NCI-H2081 treated with DMSO at 0.1 percent for 48 hours (cell line): Measurements from ENCODE around the gene CNTNAP2.

ENCODE experiments used
- DNase-seq: peaks from one replicate; lab custom pipeline; 2025; lab: John Stamatoyannopoulos, UW

CNTNAP2 gene

GRCh38 chr7:147485660-147486210, 1369.1 kb downstream of the CNTNAP2 start:
- DNase-seq = no peak

DNA sequence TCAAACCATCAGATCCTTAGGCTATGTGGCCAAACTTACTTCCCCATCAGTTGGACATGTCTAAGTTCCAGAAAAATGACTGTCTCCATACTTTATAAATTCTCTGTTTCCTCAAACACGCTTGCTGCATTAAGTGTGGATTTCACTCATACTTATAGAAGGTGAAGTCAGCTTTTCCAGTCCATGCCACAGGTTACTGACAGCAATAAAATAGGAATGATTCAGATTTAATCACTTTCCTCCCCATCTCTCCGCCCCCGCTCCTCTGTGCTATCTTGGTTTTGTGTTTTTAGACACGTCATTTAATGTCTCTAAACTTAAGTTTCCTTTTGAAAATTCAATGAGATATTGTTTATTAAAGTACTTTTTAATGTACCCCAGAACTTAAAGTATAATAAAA, 1376.0 kb downstream of the CNTNAP2 start:
- no peak for DNase-seq

- no peak for DNase-seq
Observed at GRCh38 chr7:147496209-147496608, 1379.6 kb downstream of the CNTNAP2 start.

DNA sequence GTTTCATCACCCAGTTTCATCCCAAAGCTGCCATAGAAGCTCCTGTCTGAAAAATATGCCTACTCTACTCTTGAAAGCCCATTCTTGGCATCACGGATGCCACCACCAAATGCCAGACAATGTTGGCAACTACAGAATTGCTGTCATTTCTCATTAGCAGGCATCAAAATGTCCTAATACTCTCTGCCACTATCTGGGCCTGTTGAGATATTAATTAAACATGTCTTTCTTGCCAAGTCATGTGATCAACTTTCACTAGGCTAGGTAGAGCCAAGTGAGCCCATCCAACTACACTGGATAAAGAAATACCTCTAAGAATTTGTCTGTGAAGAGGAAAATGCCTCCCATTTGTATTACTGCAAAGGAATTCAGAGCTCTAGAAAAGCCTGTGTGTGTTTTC, 1380.6 kb downstream of the CNTNAP2 start:
- no peak for DNase-seq

- no peak for DNase-seq
Observed at GRCh38 chr7:147498081-147498480, 1381.5 kb downstream of the CNTNAP2 start.

DNA sequence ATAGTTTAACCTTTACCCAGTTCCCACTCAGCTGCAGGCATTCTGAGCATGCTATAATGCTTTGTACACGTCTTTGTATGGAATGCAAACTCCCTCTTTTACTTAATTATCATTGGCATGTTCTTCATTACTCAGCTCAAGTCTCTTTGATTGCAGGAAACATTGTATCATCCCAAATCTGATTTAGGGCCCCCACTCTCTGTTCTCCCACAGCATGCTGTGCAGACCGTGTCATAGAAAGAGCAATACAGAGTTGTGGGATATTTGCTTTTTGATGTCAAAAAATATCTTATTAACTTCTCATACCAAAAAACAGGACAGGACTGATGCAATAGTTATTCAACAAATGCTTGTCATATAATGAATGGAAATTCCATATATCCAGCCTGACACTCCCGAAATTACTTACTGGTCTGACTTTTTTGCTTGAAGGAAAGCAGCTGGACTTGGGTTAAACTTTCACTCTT, 1392.5 kb downstream of the CNTNAP2 start:
- no peak for DNase-seq

DNA sequence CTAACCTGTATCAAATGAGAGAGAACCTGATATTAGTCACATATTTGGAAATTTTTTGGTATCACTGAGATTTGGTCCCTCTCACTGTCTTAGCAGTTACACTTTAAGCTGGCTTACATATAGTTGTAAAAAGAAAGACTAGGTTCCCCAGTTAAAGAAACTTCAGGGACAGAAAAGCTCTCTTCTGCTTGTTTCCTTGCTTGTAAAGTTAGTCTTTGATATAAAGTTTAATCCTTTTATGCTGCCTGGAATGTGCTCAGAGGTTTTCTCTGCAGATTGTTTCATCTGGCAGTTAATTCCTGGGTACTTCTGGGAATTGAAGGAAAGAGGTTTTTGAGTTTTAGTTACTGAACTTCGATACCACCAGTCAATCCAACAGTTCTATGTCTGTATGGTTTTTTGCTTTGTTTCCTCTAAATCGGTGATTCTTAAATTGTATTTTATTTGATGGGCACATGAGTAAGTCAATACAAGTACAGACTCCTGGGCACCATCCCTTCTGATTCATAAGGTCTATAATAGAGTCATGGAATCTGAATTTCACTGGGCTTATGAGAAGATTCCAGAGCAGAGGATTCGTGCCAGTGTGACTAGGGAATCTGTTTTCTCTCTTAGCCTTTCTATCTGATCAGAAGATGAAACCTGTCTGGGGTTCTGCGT, 1393.1 kb downstream of the CNTNAP2 start:
- DNase-seq = no peak

DNA sequence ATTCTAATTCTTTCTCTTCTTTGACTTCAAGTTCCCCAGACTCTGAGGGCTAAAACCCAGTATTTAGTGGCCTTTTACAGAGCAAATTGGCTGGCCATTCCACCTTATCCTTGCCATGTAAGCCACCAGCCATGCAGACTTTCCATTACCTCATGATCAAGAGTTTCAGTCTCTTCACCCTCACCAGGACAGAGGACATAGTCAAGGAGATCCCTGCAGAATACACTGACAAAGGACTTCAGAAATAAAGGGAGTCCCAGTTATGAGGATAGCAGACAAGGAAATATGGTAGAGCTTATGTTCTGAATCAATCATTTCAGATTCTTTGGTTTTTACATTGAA, 1393.6 kb downstream of the CNTNAP2 start:
- DNase-seq = no peak

DNA sequence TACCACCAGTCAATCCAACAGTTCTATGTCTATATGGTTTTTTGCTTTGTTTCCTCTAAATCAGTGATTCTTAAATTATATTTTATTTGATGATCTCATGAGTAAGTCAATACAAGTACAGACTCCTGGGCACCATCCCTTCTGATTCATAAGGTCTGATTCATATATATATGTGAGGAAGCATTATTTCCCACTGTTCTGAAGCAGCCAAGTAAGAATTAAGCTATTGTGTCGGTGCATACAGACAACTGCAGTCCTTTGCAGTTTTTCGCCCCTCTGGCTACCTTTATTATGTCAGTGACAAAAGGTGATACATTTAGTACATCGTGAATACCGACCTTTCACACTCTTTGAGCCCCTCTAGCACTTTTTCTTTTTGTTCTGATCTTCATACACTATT, 1394.3 kb downstream of the CNTNAP2 start:
- DNase-seq = no peak

DNA sequence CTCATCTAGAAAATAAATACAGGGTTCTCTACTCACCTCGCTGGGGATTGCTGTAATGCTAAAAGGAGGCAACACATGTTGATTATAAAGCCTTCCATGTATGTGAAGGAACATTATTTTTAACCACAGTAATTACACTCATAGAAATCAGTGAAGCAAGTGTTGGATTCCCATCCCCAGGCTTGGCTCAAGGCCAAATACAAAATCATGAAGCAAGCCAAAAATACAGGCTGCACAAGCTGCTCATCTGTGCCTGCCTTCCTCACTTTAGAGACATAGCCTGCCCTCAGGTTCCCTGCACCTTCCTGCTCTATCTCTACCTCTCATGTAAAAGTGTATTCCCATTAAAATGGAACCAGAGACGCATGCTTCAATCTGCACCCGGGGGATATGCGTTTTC, 1396.8 kb downstream of the CNTNAP2 start:
- DNase-seq = no peak

GRCh38 chr7:147516391-147516790, 1399.8 kb downstream of the CNTNAP2 start:
- no peak for DNase-seq

GRCh38 chr7:147519062-147519461, 1402.5 kb downstream of the CNTNAP2 start:
- DNase-seq = no peak

DNA sequence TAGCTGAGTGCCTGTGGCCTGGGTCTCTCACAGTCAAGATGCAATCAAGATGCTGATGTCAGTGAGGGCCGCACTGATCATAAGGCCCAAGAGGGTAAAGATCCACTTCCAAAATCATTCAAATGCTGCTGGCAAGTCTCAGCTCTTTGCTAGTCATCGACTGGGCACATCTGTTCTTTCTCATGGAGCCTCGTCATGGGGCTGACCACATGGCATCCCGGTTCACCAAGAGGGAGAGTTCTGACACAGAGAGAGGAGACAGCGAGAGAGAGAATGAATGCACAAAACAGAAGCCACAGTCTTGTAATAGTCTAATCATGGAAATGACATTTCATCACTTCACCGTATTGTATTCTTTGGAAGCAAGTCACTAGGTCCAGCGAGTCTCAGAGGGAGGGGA, 1406.5 kb downstream of the CNTNAP2 start:
- DNase-seq = no peak

DNA sequence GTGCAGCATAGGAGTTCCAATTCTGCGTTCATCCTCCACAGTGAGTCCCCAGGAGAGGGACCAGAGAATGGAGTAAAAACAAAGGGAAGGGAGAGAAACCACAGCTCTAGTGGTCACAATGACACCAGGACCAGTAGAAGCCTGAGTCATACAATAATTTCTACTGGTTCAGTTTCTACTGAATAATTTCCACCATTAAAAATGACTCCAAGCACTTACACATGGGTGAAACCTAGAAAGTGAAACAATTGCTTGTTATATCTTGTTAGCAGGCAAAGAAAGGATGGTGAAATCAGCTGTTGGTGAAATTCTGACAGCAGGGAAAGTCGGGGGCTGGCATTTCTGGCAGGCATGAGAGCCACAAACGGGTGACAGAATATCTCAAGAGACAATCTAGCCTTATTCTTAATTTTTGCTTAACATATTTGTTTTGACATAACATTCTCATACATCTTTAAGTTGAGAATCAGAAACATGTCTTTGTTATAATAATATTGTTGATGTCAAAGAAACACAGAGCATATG, 1408.2 kb downstream of the CNTNAP2 start:
- DNase-seq = no peak

GRCh38 chr7:147525325-147525724, 1408.7 kb downstream of the CNTNAP2 start:
- DNase-seq = no peak

GRCh38 chr7:147535701-147536111, 1419.1 kb downstream of the CNTNAP2 start:
- DNase-seq = no peak

DNA sequence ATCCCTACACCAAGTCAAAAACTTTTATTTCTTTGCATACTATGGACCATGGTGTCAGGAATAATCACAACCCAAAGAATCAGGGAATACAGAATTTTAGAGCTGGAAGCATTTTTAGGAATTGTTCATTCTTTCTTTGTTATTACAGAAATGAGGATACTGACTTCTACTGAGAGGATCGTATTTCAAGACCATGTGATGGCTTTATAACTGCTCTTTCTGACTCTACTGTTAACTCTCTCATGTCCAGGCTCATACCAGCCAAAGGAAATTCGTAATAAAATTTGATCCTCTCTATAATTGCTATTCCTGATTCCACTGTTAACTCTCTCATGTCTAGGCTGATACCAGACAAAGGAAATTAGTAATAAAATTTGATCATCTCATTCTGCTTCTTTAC, 1423.1 kb downstream of the CNTNAP2 start:
- DNase-seq = no peak

DNA sequence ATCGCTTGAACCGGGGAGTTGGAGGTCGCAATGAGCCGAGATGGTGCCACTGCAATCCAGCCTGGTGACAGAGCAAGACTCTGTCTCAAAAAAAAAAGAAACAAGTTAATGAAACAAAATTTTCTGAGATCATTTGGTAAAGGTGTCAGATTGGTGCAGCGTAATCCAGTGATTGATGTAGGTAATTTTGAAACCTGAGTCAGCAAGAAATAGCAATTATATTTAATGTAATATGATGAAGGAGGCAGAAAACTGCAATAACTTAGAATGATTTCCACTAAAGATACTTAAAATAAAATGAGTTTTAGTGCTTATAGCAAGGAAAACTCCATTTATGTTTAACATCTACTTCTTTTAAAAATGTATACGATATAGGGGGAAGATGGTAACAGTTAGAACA, 1424.1 kb downstream of the CNTNAP2 start:
- DNase-seq = no peak

DNA sequence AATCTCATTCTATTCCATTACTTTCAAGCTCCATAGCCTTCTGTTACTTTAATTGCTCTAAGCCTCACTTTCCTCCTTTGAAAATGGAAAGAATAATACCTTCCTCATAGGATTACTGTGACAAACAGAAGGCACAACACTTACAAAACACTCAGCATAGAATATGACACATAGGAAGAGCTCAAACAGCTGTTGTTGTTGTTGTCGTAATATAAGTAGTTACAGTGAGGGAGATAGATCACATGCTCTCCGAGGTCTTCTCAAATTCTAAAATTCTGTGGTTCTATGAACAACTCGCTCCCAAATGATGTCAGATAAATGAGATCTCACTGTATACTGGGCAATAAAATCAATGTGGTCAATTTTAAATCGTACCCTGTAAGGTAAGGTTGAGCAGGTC, 1424.7 kb downstream of the CNTNAP2 start:
- DNase-seq = no peak

DNA sequence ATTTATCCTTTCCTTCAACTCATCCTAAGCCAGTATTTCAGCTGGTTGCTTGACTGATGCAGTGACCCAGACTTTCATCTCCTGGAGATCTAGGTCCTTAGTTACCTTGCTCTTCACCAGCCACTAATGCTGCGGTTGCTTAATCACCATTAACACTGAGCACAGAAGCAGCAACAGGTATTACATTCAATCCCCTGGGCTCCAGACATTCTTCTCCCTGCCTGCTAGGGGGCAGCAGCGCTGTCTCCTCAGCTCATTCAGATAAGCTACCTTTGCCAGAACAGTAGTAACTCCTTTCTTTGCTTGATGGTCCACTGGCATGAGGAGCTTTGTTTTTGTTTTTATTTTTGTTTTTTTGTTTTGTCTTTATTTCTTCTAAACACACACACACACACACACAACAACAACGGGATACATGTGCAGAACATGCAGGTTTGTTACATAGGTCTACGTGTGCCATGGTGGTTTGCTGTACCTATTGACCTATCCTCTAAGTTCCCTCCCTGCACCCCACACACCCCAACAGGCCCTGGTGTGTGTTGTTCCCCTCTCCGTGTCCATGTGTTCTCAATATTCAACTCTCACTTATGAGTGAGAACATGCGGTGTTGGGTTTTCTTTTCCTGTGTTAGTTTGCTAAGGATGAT, 1430.8 kb downstream of the CNTNAP2 start:
- DNase-seq = no peak

- DNase-seq = no peak
Observed at GRCh38 chr7:147556317-147556716, 1439.7 kb downstream of the CNTNAP2 start.

GRCh38 chr7:147563669-147564068, 1447.1 kb downstream of the CNTNAP2 start:
- DNase-seq = no peak

- no peak for DNase-seq
Observed at GRCh38 chr7:147564786-147565476, 1448.3 kb downstream of the CNTNAP2 start.
